M059J (cell line): ENCODE measurements around the gene MRPL51. TPM values are rescaled to one million over a fixed set of nuclear protein-coding genes. Genes with fewer than 3 reads are reported as not detected.

Experiments
- DNase-seq: peaks from one replicate; pipeline ENCODE4 v3.0.0-alpha.2; 2012; ENCODE audit warnings: low read depth
- total RNA-seq: library from RNA; depleted of rRNA; stranded (reverse); fragments of >200 nt; shearing (Covaris generic); gene quantifications from 2 replicates; pipeline ENCODE4 v1.2.3, GENCODE V29; 2014; rRNA removed

MRPL51 gene
- 141 and 159 TPM in 2 replicates for total RNA-seq

DNA sequence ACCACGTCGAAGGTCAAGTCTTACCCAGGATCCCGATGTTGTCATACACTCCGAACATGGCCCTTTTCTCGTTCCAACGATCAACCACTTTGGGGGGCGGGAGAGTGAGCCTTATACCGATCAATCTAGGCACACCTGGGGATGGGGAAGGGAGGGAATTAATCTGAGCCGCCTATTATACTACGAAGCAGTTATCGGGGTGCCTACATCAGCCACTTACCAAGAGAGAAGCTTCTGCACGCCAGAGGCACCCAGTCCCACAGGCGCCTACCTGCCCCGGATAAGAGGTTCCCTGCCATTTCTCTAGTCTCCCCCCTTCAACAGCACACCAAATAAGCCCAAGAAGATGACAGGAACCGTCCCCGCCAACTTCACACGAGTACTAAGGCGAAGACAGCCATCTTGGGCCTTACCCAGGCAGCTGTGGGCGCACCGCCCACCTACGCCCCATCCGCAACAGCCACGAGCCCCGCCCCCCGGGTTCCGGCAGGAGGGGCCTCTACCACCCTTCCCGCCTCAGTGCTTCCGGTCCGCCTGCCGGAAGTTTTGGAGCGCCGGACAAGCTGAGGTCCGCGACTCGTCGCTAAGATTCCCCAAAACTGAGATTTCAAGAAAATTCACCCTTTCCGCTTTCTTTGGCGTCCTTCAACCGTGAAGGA is at the start of gene MRPL51:
Gene MRPL51, minus strand, starts transcription at position 425 of the 659 bp plus-strand sequence. Its CDS starts 126 bp downstream, at position 299.
- peak; percentile 93 for DNase-seq

GRCh38 chr12:6542209-6543009 is 49.3 kb upstream of the MRPL51 start:
- DNase-seq = no peak

GRCh38 chr12:6541371-6542165 is 48.5 kb upstream of the MRPL51 start:
- DNase-seq = no peak

- DNase-seq = peak; percentile 87
These were observed 47.3 kb upstream of the MRPL51 start for GRCh38 chr12:6540181-6540877.

GRCh38 chr12:6539707-6540134 is 46.7 kb upstream of the MRPL51 start:
- peak; percentile 21 for DNase-seq

DNA sequence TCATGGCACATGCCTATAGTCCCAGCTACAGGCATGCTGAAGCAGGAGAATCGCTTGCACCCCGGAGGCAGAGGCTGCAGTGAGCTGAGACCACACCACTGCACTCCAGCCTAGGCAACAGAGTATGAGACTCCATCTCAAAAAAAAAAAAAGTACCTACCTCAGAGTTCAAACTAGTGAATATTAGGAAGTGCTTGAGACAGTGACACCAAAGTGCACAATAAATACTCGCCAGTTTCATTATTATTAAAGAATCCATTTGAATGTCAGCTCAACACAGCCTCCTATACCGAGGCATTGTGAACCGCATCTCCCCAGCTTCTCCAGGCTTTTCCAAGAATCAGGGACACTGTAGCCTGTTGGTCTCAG is 46.2 kb upstream of the MRPL51 start:
- DNase-seq = peak; percentile 50

- DNase-seq = peak; percentile 85
These were observed 45.6 kb upstream of the MRPL51 start for GRCh38 chr12:6538420-6539313.

DNA sequence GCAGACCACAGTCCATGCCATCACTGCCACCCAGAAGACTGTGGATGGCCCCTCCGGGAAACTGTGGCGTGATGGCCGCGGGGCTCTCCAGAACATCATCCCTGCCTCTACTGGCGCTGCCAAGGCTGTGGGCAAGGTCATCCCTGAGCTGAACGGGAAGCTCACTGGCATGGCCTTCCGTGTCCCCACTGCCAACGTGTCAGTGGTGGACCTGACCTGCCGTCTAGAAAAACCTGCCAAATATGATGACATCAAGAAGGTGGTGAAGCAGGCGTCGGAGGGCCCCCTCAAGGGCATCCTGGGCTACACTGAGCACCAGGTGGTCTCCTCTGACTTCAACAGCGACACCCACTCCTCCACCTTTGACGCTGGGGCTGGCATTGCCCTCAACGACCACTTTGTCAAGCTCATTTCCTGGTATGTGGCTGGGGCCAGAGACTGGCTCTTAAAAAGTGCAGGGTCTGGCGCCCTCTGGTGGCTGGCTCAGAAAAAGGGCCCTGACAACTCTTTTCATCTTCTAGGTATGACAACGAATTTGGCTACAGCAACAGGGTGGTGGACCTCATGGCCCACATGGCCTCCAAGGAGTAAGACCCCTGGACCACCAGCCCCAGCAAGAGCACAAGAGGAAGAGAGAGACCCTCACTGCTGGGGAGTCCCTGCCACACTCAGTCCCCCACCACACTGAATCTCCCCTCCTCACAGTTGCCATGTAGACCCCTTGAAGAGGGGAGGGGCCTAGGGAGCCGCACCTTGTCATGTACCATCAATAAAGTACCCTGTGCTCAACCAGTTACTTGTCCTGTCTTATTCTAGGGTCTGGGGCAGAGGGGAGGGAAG is 44.7 kb upstream of the MRPL51 start:
- DNase-seq = peak; percentile 79

GRCh38 chr12:6536894-6537579 is 44.0 kb upstream of the MRPL51 start:
- peak; percentile 25 for DNase-seq

- DNase-seq = no peak
These were observed 43.1 kb upstream of the MRPL51 start for GRCh38 chr12:6535960-6536847.

DNA sequence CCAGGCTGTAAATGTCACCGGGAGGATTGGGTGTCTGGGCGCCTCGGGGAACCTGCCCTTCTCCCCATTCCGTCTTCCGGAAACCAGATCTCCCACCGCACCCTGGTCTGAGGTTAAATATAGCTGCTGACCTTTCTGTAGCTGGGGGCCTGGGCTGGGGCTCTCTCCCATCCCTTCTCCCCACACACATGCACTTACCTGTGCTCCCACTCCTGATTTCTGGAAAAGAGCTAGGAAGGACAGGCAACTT is 42.6 kb upstream of the MRPL51 start:
- DNase-seq = no peak

DNA sequence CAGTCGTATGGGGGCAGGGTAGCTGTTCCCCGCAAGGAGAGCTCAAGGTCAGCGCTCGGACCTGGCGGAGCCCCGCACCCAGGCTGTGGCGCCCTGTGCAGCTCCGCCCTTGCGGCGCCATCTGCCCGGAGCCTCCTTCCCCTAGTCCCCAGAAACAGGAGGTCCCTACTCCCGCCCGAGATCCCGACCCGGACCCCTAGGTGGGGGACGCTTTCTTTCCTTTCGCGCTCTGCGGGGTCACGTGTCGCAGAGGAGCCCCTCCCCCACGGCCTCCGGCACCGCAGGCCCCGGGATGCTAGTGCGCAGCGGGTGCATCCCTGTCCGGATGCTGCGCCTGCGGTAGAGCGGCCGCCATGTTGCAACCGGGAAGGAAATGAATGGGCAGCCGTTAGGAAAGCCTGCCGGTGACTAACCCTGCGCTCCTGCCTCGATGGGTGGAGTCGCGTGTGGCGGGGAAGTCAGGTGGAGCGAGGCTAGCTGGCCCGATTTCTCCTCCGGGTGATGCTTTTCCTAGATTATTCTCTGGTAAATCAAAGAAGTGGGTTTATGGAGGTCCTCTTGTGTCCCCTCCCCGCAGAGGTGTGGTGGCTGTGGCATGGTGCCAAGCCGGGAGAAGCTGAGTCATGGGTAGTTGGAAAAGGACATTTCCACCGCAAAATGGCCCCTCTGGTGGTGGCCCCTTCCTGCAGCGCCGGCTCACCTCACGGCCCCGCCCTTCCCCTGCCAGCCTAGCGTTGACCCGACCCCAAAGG is 42.1 kb upstream of the MRPL51 start:
- DNase-seq = peak; percentile 62

- no peak for DNase-seq
These were observed 41.6 kb upstream of the MRPL51 start for GRCh38 chr12:6534695-6534944.

DNA sequence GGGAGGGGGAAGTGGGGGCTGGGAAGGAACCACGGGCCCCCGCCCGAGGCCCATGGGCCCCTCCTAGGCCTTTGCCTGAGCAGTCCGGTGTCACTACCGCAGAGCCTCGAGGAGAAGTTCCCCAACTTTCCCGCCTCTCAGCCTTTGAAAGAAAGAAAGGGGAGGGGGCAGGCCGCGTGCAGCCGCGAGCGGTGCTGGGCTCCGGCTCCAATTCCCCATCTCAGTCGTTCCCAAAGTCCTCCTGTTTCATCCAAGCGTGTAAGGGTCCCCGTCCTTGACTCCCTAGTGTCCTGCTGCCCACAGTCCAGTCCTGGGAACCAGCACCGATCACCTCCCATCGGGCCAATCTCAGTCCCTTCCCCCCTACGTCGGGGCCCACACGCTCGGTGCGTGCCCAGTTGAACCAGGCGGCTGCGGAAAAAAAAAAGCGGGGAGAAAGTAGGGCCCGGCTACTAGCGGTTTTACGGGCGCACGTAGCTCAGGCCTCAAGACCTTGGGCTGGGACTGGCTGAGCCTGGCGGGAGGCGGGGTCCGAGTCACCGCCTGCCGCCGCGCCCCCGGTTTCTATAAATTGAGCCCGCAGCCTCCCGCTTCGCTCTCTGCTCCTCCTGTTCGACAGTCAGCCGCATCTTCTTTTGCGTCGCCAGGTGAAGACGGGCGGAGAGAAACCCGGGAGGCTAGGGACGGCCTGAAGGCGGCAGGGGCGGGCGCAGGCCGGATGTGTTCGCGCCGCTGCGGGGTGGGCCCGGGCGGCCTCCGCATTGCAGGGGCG is 41.0 kb upstream of the MRPL51 start, which contains the start of gene GAPDH:
Gene GAPDH, plus strand, starts transcription at position 595 of the 772 bp plus-strand sequence. CDS start 316 bp downstream, outside the sequence.
- DNase-seq = peak; percentile 98

- no peak for DNase-seq
These were observed 40.5 kb upstream of the MRPL51 start for GRCh38 chr12:6533653-6533922.

- peak; percentile 94 for DNase-seq
These were observed 40.0 kb upstream of the MRPL51 start for GRCh38 chr12:6532927-6533652.
